HCT116 (cell line): ENCODE results near the gene CTNND2. TPM values are rescaled to one million over a fixed set of nuclear protein-coding genes. Genes with fewer than 3 reads are reported as not detected.

ENCODE experiments used
- ATAC-seq: fragments of 200-7000 bp; cut with Tn5 transposase; 2 replicates; pipeline ENCODE4 v1.9.1; 2020; ENCODE audit warnings: mild to moderate bottlenecking, moderate library complexity
- BruUV-seq: library from RNA; stranded (reverse); fragments of 400-500 nt; replicated peaks from 2 replicates; lab custom pipeline; 2021; lab: Mats Ljungman, UMichigan
- CTCF ChIA-PET: fragments of 300-600 bp; sonication (Branson Sonifier 250); formaldehyde crosslinking; loops from one replicate; lab custom pipeline; 2021; ENCODE audit warnings: antibody characterized with exemption; lab: Charles Lee
- POLR2A ChIA-PET: fragments of 300-600, 350-600 bp; sonication (Branson Sonifier 250); formaldehyde crosslinking; loops from one replicate; lab custom pipeline; 2021; ENCODE audit warnings: antibody characterized with exemption; lab: Charles Lee
- RAD21 ChIA-PET, 2 experiments: fragments of 300-600 bp; sonication (Branson Sonifier 250); formaldehyde crosslinking; loops; one replicate each; lab custom pipeline; 2023; ENCODE audit warnings: low total read pairs in 2 of 2; ENCODE audit not compliant: uncharacterized antibody in 2 of 2, unreplicated experiment in 2 of 2, low non-redundant PET in 1 of 2; lab: Charles Lee
- DNase-seq: peaks from one replicate; pipeline ENCODE4 v3.0.0-alpha.2; 2010; ENCODE audit warnings: low read depth, low spot score
- H2AFZ ChIP-seq: fragments of 200-600 bp; shearing (Covaris generic), sonication (generic); 2 replicates; pipeline ENCODE4 v1.6.1; 2017; ENCODE audit warnings: low read depth, mixed run types, mixed read lengths, antibody characterized with exemption, low read length; ENCODE audit not compliant: poor library complexity, severe bottlenecking
- H3K27ac ChIP-seq: 2 replicates; pipeline ENCODE4 v1.5.1; 2012; ENCODE audit warnings: low read depth, low read length
- H3K27me3 ChIP-seq: fragments of 200-600 bp; sonication (generic); 2 replicates; pipeline ENCODE4 v1.6.1; 2016; ENCODE audit warnings: mixed run types, low read length, mixed read lengths; ENCODE audit not compliant: insufficient read depth
- H3K36me3 ChIP-seq, 2 experiments: fragments of 200-500 bp in 1 of 2; fragments of 200-600 bp in 1 of 2; sonication (Bioruptor generic) in 1 of 2; sonication (generic) in 1 of 2; 2 replicates each; pipeline versions ENCODE4 v1.5.1 to v1.6.1; 2014 to 2016; ENCODE audit warnings: low read length in 2 of 2, inconsistent platforms in 1 of 2, mixed read lengths in 1 of 2, mixed run types in 1 of 2; ENCODE audit not compliant: insufficient read depth in 2 of 2, control insufficient read depth in 1 of 2
- H3K4me1 ChIP-seq, 2 experiments: fragments of 200-600 bp in 1 of 2; sonication (generic) in 1 of 2; 2 replicates each; pipeline versions ENCODE4 v1.5.1 to v1.6.1; 2012 to 2017; ENCODE audit warnings: low read length in 2 of 2, inconsistent platforms in 1 of 2, mild to moderate bottlenecking in 1 of 2, mixed read lengths in 1 of 2, mixed run types in 1 of 2, moderate library complexity in 1 of 2; ENCODE audit not compliant: insufficient read depth in 2 of 2, control insufficient read depth in 1 of 2
- H3K4me2 ChIP-seq: fragments of 200-600 bp; sonication (generic); 2 replicates; pipeline ENCODE4 v1.6.1; 2017; ENCODE audit warnings: mixed run types, low read length, mixed read lengths
- H3K4me3 ChIP-seq, 2 experiments: fragments of 200-600 bp in 1 of 2; sonication (generic) in 1 of 2; replicated peaks in 1 of 2; 2 replicates each; pipeline ENCODE4 v1.5.1; 2011 to 2016; ENCODE audit warnings: low read length in 2 of 2, control low read depth in 1 of 2, low read depth in 1 of 2, mild to moderate bottlenecking in 1 of 2, mixed read lengths in 1 of 2, mixed run types in 1 of 2
- H3K79me2 ChIP-seq: fragments of 200-600 bp; sonication (generic); 2 replicates; pipeline ENCODE4 v1.6.1; 2017; ENCODE audit warnings: mild to moderate bottlenecking, mixed run types, low read length, moderate library complexity, mixed read lengths; ENCODE audit not compliant: insufficient read depth
- H3K9ac ChIP-seq: fragments of 200-600 bp; sonication (generic); 2 replicates; pipeline ENCODE4 v1.6.1; 2016; ENCODE audit warnings: low read length, mixed read lengths
- H3K9me2 ChIP-seq: fragments of 200-600 bp; sonication (generic), shearing (Covaris generic); 2 replicates; pipeline ENCODE4 v1.6.1; 2017; ENCODE audit warnings: mixed run types, mild to moderate bottlenecking, moderate library complexity; ENCODE audit not compliant: insufficient read depth
- H3K9me3 ChIP-seq, 2 experiments: fragments of 200-500 bp in 1 of 2; fragments of 200-600 bp in 1 of 2; sonication (Bioruptor generic) in 1 of 2; sonication (generic) in 1 of 2; 2 replicates each; pipeline ENCODE4 v1.6.1; 2014 to 2017; ENCODE audit warnings: low read length in 2 of 2, mixed read lengths in 2 of 2, inconsistent platforms in 1 of 2, low read depth in 1 of 2, mild to moderate bottlenecking in 1 of 2, mixed run types in 1 of 2, moderate library complexity in 1 of 2; ENCODE audit not compliant: control insufficient read depth in 1 of 2, insufficient read depth in 1 of 2
- H4K20me1 ChIP-seq: fragments of 200-600 bp; sonication (generic), shearing (Covaris generic); 2 replicates; pipeline ENCODE4 v1.6.1; 2017; ENCODE audit warnings: mixed run types, mild to moderate bottlenecking, moderate library complexity; ENCODE audit not compliant: insufficient read depth
- CBX3 ChIP-seq: IDR thresholded peaks from 2 replicates; pipeline ENCODE4 v1.6.1; 2012; ENCODE audit warnings: low read depth
- ELF1 ChIP-seq: IDR thresholded peaks from 2 replicates; pipeline ENCODE4 v1.6.1; 2012; ENCODE audit warnings: low read depth, borderline replicate concordance
- EZH2 ChIP-seq: fragments of 200-600 bp; sonication (generic); IDR thresholded peaks from 2 replicates; pipeline ENCODE4 v1.6.1; 2017; ENCODE audit warnings: antibody characterized with exemption, mixed run types
- EZH2phosphoT487 ChIP-seq: fragments of 200-600 bp; IDR thresholded peaks from 2 replicates; pipeline ENCODE4 v1.6.1; 2018; ENCODE audit warnings: antibody characterized with exemption, borderline replicate concordance
- FOSL1 ChIP-seq: IDR thresholded peaks from 2 replicates; pipeline ENCODE4 v1.6.1; 2012; ENCODE audit warnings: low read depth
- MAX ChIP-seq: IDR thresholded peaks from 2 replicates; pipeline ENCODE4 v1.6.1; 2012
- POLR2AphosphoS5 ChIP-seq: IDR thresholded peaks from 2 replicates; pipeline ENCODE4 v1.6.1; 2011; ENCODE audit warnings: mild to moderate bottlenecking, low read depth, low read length, moderate library complexity
- RAD21 ChIP-seq: IDR thresholded peaks from 2 replicates; pipeline ENCODE4 v1.6.1; 2012; ENCODE audit warnings: low read depth, mild to moderate bottlenecking
- SIN3A ChIP-seq: IDR thresholded peaks from 2 replicates; pipeline ENCODE4 v1.6.1; 2012; ENCODE audit warnings: low read depth
- SP1 ChIP-seq: IDR thresholded peaks from 2 replicates; pipeline ENCODE4 v1.6.1; 2012; ENCODE audit warnings: low read depth
- SRF ChIP-seq: IDR thresholded peaks from 2 replicates; pipeline ENCODE4 v1.6.1; 2012; ENCODE audit warnings: low read depth
- TCF7L2 ChIP-seq: IDR thresholded peaks from 2 replicates; pipeline ENCODE4 v1.7.0; 2011; ENCODE audit warnings: borderline replicate concordance, inconsistent platforms; ENCODE audit not compliant: insufficient read depth, insufficient read length; ENCODE audit errors: extremely low read depth
- YY1 ChIP-seq: IDR thresholded peaks from 2 replicates; pipeline ENCODE4 v1.6.1; 2011; ENCODE audit warnings: low read length, low read depth, moderate library complexity, mild to moderate bottlenecking; ENCODE audit not compliant: insufficient replicate concordance; ENCODE audit errors: extremely low read depth
- ZBTB33 ChIP-seq: IDR thresholded peaks from 2 replicates; pipeline ENCODE4 v1.6.1; 2011; ENCODE audit warnings: mild to moderate bottlenecking, low read length, moderate library complexity; ENCODE audit not compliant: insufficient replicate concordance; ENCODE audit errors: extremely low read depth
- ZFX ChIP-seq: fragments of 450-650 bp; IDR thresholded peaks from 2 replicates; pipeline ENCODE4 v1.6.1; 2017
- intact Hi-C: fragments of 100-400 bp; cut with micrococcal nuclease; formaldehyde crosslinking; loops from 2 replicates; pipeline ENCODE4 v1.10.0; 2022
- total RNA-seq: library from RNA; stranded (reverse); gene quantifications from one replicate; pipeline ENCODE4 v1.2.1, GENCODE V29; 2021; ENCODE audit not compliant: unreplicated experiment
- TF ChIP-seq, protein P1 (sequence below): IDR thresholded peaks from 2 replicates; pipeline ENCODE4 v1.6.1; 2012; ENCODE audit warnings: low read depth
- TF ChIP-seq, protein P2 (sequence below), 3 experiments: fragments of 200-600 bp in 1 of 3; sonication (generic) in 1 of 3; IDR thresholded peaks in 2 of 3; conservative IDR thresholded peaks in 1 of 3; 2 replicates each; pipeline ENCODE4 v1.5.1; 2012 to 2017; ENCODE audit warnings: low read depth in 2 of 3, low read length in 2 of 3, antibody characterized with exemption in 1 of 3, borderline replicate concordance in 1 of 3, control low read depth in 1 of 3, mild to moderate bottlenecking in 1 of 3, mixed read lengths in 1 of 3, mixed run types in 1 of 3, moderate library complexity in 1 of 3; ENCODE audit not compliant: insufficient read depth in 1 of 3
- TF ChIP-seq, protein P3 (sequence below): IDR thresholded peaks from 2 replicates; pipeline ENCODE4 v1.6.1; 2012

Gene CTNND2
- total RNA-seq, 1 experiment from 2014 or later = not detected

DNA sequence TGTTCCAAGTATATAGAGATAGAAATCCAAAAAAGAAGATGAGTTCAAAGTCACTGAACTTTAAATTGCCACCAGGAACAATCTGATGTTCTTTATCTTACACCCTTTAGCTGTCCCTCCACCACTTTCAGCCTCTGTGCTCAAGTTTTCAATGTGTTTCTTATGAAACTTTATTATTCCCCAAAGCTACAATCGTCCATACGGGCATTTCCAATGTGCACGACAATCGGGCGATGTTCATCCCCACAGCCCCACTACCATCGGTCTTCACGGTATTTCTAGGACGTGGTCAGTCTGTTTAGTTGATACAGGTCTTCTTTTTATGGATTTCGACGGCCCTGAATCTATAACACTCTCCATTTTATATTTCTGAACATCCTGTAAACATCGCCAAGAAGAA is 904.5 kb downstream of the CTNND2 start:
- Histone ChIP-seq H2AFZ (no peak overlapping the region), H3K9me2 (no peaks in the 10 kb centered on the region), H3K4me2 (no peak overlapping the region), H3K27me3 (peaks cover 32% of the 10 kb centered on the region), H3K79me2 (no peaks in the 10 kb centered on the region), H3K9ac (no peak overlapping the region), H4K20me1 (no peaks in the 10 kb centered on the region), H3K27ac (no peak overlapping the region), H3K4me3 (no peak overlapping the region), H3K36me3 (no peaks in the 10 kb centered on the region), H3K9me3 (no peaks in the 10 kb centered on the region)
- ChIA-PET RAD21 (no interaction called here), CTCF (interaction anchor here (1.0 to 3.5 kb wide), 2 partner anchors 10 to 12 kb away, joined by 4 to 13 read pairs; no protein-coding TSS in a partner anchor), POLR2A (no interaction called here)
- no peak for ATAC-seq
- BruUV-seq = no TSS peak
- TF ChIP-seq EZH2 (no peak), SIN3A (no peak), POLR2AphosphoS5 (no peak), ELF1 (no peak), SRF (no peak), ZFX (no peak), CBX3 (no peak), RAD21 (no peak), YY1 (no peak), EZH2phosphoT487 (no peak), MAX (no peak), TCF7L2 (no peak), ZBTB33 (no peak), FOSL1 (no peak), SP1 (no peak)
- TF ChIP-seq, protein P1, sequence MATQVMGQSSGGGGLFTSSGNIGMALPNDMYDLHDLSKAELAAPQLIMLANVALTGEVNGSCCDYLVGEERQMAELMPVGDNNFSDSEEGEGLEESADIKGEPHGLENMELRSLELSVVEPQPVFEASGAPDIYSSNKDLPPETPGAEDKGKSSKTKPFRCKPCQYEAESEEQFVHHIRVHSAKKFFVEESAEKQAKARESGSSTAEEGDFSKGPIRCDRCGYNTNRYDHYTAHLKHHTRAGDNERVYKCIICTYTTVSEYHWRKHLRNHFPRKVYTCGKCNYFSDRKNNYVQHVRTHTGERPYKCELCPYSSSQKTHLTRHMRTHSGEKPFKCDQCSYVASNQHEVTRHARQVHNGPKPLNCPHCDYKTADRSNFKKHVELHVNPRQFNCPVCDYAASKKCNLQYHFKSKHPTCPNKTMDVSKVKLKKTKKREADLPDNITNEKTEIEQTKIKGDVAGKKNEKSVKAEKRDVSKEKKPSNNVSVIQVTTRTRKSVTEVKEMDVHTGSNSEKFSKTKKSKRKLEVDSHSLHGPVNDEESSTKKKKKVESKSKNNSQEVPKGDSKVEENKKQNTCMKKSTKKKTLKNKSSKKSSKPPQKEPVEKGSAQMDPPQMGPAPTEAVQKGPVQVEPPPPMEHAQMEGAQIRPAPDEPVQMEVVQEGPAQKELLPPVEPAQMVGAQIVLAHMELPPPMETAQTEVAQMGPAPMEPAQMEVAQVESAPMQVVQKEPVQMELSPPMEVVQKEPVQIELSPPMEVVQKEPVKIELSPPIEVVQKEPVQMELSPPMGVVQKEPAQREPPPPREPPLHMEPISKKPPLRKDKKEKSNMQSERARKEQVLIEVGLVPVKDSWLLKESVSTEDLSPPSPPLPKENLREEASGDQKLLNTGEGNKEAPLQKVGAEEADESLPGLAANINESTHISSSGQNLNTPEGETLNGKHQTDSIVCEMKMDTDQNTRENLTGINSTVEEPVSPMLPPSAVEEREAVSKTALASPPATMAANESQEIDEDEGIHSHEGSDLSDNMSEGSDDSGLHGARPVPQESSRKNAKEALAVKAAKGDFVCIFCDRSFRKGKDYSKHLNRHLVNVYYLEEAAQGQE = no peak
- TF ChIP-seq, protein P2, sequence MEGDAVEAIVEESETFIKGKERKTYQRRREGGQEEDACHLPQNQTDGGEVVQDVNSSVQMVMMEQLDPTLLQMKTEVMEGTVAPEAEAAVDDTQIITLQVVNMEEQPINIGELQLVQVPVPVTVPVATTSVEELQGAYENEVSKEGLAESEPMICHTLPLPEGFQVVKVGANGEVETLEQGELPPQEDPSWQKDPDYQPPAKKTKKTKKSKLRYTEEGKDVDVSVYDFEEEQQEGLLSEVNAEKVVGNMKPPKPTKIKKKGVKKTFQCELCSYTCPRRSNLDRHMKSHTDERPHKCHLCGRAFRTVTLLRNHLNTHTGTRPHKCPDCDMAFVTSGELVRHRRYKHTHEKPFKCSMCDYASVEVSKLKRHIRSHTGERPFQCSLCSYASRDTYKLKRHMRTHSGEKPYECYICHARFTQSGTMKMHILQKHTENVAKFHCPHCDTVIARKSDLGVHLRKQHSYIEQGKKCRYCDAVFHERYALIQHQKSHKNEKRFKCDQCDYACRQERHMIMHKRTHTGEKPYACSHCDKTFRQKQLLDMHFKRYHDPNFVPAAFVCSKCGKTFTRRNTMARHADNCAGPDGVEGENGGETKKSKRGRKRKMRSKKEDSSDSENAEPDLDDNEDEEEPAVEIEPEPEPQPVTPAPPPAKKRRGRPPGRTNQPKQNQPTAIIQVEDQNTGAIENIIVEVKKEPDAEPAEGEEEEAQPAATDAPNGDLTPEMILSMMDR (IDR thresholded peaks at IDR 0.05 in 2 of 3, conservative IDR thresholded peaks at IDR 0.05 in 1 of 3; ENCODE audit: borderline replicate concordance in 1 of 3, insufficient read depth in 1 of 3, low read depth in 2 of 3, low read length in 2 of 3) = no peak
- TF ChIP-seq, protein P3, sequence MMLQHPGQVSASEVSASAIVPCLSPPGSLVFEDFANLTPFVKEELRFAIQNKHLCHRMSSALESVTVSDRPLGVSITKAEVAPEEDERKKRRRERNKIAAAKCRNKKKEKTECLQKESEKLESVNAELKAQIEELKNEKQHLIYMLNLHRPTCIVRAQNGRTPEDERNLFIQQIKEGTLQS = no peak
- TF ChIP-seq, all 23 proteins: peak for 0
- DNase-seq = no peak
- H3K4me1 ChIP-seq = no peaks in the 10 kb centered on the region
- intact Hi-C loops = no loop called here
